Lung (tissue), 12 donors: ENCODE data around the gene IL27RA. TPM values are rescaled to one million over a fixed set of nuclear protein-coding genes. Genes with fewer than 3 reads are reported as not detected.

Source experiments
- ATAC-seq: fragments of 200-7000 bp; cut with Tn5 transposase; one replicate; pipeline ENCODE4 v1.9.1; 2020; ENCODE audit warnings: moderate number of reproducible peaks; ENCODE audit not compliant: insufficient read depth, low FRiP score
- DNase-seq, 3 donors: peaks; one replicate each; pipeline ENCODE4 v3.0.0-alpha.2; 2013 to 2017
- H3K27ac ChIP-seq, 2 donors: one replicate each; pipeline ENCODE4 v1.5.1; 2013; ENCODE audit warnings: mild to moderate bottlenecking in 2 of 2, moderate library complexity in 2 of 2, control low read depth in 1 of 2, inconsistent platforms in 1 of 2, low read depth in 1 of 2, low read length in 1 of 2
- H3K27me3 ChIP-seq, 3 donors: one replicate each; pipeline ENCODE4 v1.5.1; 2013; ENCODE audit warnings: low read length in 2 of 3; ENCODE audit not compliant: control insufficient read depth in 3 of 3, insufficient read depth in 3 of 3
- H3K36me3 ChIP-seq, 4 donors: one replicate each; pipeline ENCODE4 v1.5.1; 2013; ENCODE audit warnings: low read length in 4 of 4, mild to moderate bottlenecking in 1 of 4, moderate library complexity in 1 of 4; ENCODE audit not compliant: control insufficient read depth in 4 of 4, insufficient read depth in 4 of 4
- H3K4me1 ChIP-seq, 5 donors: one replicate each; pipeline ENCODE4 v1.5.1; 2013; ENCODE audit warnings: low read length in 5 of 5, mild to moderate bottlenecking in 2 of 5, moderate library complexity in 1 of 5; ENCODE audit not compliant: control insufficient read depth in 5 of 5, insufficient read depth in 5 of 5
- H3K4me3 ChIP-seq: one replicate; pipeline ENCODE4 v1.5.1; 2013; ENCODE audit warnings: mild to moderate bottlenecking, control low read depth, moderate library complexity
- H3K9ac ChIP-seq, 2 donors: one replicate each; pipeline ENCODE4 v1.5.1; 2013; ENCODE audit warnings: low read length in 2 of 2, control low read depth in 1 of 2; ENCODE audit not compliant: insufficient read depth in 1 of 2
- H3K9me3 ChIP-seq, 4 donors: one replicate each; pipeline ENCODE4 v1.5.1; 2013; ENCODE audit warnings: low read length in 3 of 4, mild to moderate bottlenecking in 1 of 4, moderate library complexity in 1 of 4; ENCODE audit not compliant: control insufficient read depth in 4 of 4, insufficient read depth in 3 of 4
- whole genome bisulfite sequencing, 2 donors: extraction: QIAGEN DNeasy Blood & Tissue Kit; methylation state at CpG; one replicate each; pipeline ENCODE4 v1.1.7; 2013; 5-methylcytosine and 5-hydroxymethylcytosine counted together
- polyA plus RNA-seq, 2 donors: library from polyadenylated mRNA; stranded (reverse); fragments of 200-250 nt; gene quantifications; one replicate each; pipeline ENCODE4 v1.2.1, GENCODE V29; 2013
- total RNA-seq, 2 donors: library from RNA; depleted of rRNA in 1 of 2; stranded (reverse); fragments of >200 nt in 1 of 2; gene quantifications; one replicate each; pipeline ENCODE4 v1.2.1, GENCODE V29; 2014 to 2021
- TF ChIP-seq, protein P1 (sequence below): IDR thresholded peaks from 2 replicates; pipeline ENCODE4 v1.5.1; 2012; ENCODE audit warnings: mild to moderate bottlenecking; ENCODE audit errors: control extremely low read depth, extremely low read depth
- donor health status: control.
- donor health status: control.
- donor health status: Bipolar disorder and iron deficiency.
- donor health status: healthy.
- donor health status: DM: yes; HTN: yes; CAD: no.

Gene IL27RA
- total and polyA plus RNA-seq, 4 donors, result 7.0 to 22.7 (median 15.0) TPM

DNA sequence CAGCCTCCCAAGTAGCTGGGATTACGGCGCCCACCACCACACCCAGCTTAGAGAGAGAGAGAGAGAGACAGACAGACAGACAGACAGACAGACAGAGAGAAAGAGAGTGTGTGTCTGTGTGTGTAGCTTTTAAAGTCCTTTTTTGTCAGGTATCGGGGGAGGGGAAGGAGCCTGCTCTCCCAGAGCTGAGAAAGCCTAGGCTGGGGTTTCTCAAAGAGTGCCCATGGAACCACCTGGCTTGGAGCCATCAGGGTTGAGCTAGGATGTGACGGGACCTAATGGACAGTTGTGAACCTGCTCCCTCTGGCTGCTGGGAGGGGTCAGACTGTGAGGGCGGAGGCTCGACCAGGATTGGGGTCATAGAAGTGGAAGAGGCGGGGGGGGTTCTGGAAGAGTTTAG, 42.1 kb upstream of the IL27RA start:
- Histone ChIP-seq H3K9me3 (no peaks in the 10 kb centered on the region), H3K27ac (no peak overlapping the region), H3K9ac (no peak overlapping the region), H3K4me1 (peaks cover 0 to 14% (median 5%) of the 10 kb centered on the region in 5 donors), H3K36me3 (peaks cover 0 to 24% (median 6%) of the 10 kb centered on the region in 4 donors), H3K27me3 (no peaks in the 10 kb centered on the region), H3K4me3 (no peak overlapping the region)
- TF ChIP-seq, protein P1, sequence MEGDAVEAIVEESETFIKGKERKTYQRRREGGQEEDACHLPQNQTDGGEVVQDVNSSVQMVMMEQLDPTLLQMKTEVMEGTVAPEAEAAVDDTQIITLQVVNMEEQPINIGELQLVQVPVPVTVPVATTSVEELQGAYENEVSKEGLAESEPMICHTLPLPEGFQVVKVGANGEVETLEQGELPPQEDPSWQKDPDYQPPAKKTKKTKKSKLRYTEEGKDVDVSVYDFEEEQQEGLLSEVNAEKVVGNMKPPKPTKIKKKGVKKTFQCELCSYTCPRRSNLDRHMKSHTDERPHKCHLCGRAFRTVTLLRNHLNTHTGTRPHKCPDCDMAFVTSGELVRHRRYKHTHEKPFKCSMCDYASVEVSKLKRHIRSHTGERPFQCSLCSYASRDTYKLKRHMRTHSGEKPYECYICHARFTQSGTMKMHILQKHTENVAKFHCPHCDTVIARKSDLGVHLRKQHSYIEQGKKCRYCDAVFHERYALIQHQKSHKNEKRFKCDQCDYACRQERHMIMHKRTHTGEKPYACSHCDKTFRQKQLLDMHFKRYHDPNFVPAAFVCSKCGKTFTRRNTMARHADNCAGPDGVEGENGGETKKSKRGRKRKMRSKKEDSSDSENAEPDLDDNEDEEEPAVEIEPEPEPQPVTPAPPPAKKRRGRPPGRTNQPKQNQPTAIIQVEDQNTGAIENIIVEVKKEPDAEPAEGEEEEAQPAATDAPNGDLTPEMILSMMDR, result no peak
- 86 to 87% methylated on average over 7 of the region's 7 CpGs for WGBS, 2 donors
- ATAC-seq, result no peak
- no peak for DNase-seq

DNA sequence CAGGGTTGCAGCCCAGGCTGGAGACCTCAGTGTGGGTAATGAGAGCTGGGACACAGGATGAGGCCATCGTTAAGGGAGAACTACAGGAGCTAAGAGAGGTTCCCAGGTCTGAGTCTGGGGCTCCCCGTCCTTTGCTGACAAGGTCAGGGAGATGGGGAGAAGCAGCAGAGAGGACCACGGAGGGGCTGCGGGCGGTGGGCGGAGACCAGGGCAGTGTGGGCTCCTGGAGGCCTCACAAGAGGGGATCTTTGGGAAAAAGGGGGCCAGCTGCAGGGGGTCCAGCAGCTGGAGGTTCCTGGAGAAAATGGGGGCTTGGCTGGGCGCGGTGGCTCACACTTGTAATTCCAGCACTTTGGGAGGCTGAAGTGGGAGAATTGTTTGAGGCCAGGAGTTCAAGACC, 41.5 kb upstream of the IL27RA start:
- 93 to 96% methylated on average over 8 of the region's 8 CpGs for whole genome bisulfite sequencing, 2 donors
- no peaks in the 10 kb centered on the region for H3K9me3 ChIP-seq
- no peak overlapping the region for H3K9ac ChIP-seq
- H3K4me1 ChIP-seq, result peaks cover 0 to 14% (median 5%) of the 10 kb centered on the region in 5 donors
- no peak overlapping the region for H3K27ac ChIP-seq
- no peak overlapping the region for H3K4me3 ChIP-seq
- H3K27me3 ChIP-seq, result no peaks in the 10 kb centered on the region
- TF ChIP-seq, protein P1, result no peak
- ATAC-seq (no peak), DNase-seq (no peak)
- peaks cover 0 to 24% (median 8%) of the 10 kb centered on the region in 4 donors for H3K36me3 ChIP-seq

DNA sequence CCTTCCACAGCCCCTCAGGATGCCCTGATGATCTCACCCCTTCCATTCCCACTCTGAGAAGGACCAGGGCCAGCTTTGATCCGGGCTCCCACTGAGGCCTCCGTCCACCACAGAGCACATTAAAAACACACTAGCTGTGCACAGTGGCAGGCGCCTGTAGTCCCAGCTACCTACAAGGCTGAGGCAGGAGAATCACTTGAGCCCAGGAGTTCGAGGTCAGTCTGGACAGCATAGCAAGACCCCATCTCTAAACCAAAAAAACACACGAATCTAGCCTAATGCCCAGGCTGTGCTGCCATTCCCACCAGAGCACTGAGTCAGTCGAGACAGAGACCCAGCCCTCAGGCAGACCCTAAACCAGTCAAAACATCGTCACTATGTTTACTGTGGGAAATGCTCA, 39.5 kb upstream of the IL27RA start:
- no peaks in the 10 kb centered on the region for H3K27me3 ChIP-seq
- 92 to 96% methylated on average over 7 of the region's 7 CpGs for WGBS, 2 donors
- H3K9me3 ChIP-seq, result no peaks in the 10 kb centered on the region
- no peak for DNase-seq
- no peak for ATAC-seq
- peaks cover 0 to 7% (median 0%) of the 10 kb centered on the region in 5 donors for H3K4me1 ChIP-seq
- no peak overlapping the region for H3K9ac ChIP-seq
- H3K36me3 ChIP-seq, result peaks cover 0 to 24% (median 14%) of the 10 kb centered on the region in 4 donors
- H3K4me3 ChIP-seq, result no peak overlapping the region
- no peak overlapping the region for H3K27ac ChIP-seq
- TF ChIP-seq, protein P1, result no peak
